ENCODE results near the gene C9.
"Not testable (repeated sequence)": the region's sequence is repeated elsewhere in the genome, so short reads cannot be mapped to it uniquely, and the experiment has no call there.

C9 gene

GRCh38 chr5:39260095-39260494 is 104.2 kb downstream of the C9 start:
- no peak for DNase-seq (ENCODE audit: low spot score)

- no peak for DNase-seq (ENCODE audit: low spot score)
Measured at GRCh38 chr5:39257554-39257953, 106.7 kb downstream of the C9 start.

- DNase-seq (ENCODE audit: low spot score): peak; percentile 22
Measured at GRCh38 chr5:39256477-39257235, 107.6 kb downstream of the C9 start.

GRCh38 chr5:39255406-39255805 is 108.9 kb downstream of the C9 start:
- no peak for DNase-seq (ENCODE audit: low spot score)

- no peak for DNase-seq (ENCODE audit: low spot score)
Measured at GRCh38 chr5:39254671-39255070, 109.6 kb downstream of the C9 start.

GRCh38 chr5:39253196-39253595 is 111.1 kb downstream of the C9 start:
- no peak for DNase-seq (ENCODE audit: low spot score)

GRCh38 chr5:39249564-39250274 is 114.6 kb downstream of the C9 start:
- DNase-seq (ENCODE audit: low spot score): no peak

GRCh38 chr5:39249069-39249468 is 115.2 kb downstream of the C9 start:
- DNase-seq (ENCODE audit: low spot score): no peak

GRCh38 chr5:39240750-39241149 is 123.5 kb downstream of the C9 start:
- DNase-seq (ENCODE audit: low spot score): no peak

- DNase-seq (ENCODE audit: low spot score): no peak
Measured at GRCh38 chr5:39238366-39239105, 125.8 kb downstream of the C9 start.

GRCh38 chr5:39236718-39237117 is 127.6 kb downstream of the C9 start:
- DNase-seq (ENCODE audit: low spot score): no peak

GRCh38 chr5:39235648-39236047 is 128.6 kb downstream of the C9 start:
- no peak for DNase-seq (ENCODE audit: low spot score)

GRCh38 chr5:39234494-39234893 is 129.8 kb downstream of the C9 start:
- DNase-seq (ENCODE audit: low spot score): not testable (repeated sequence)
